ENCODE measurements around the gene FOXQ1. TPM values are rescaled to one million over a fixed set of nuclear protein-coding genes. Genes with fewer than 3 reads are reported as not detected.

Gene FOXQ1
- 7.5 TPM for total RNA-seq
- long read RNA-seq, transcript FOXQ1-201 (1 exons, 2,309 nt) = major isoform, 28 of 28 reads
- long read RNA-seq, partial matches to known transcripts = 0 of 28 reads
- long read RNA-seq, other reads (novel, unspliced or antisense) = 0 of 28 reads

- H3K36me3 ChIP-seq = no peaks in the 10 kb centered on the region
- intact Hi-C loops (cut with DNase I) = no loop called here
- peak within 1 kb of the TSS; percentile 80 for H3K27ac ChIP-seq
- DNase-seq (peak; percentile 91), ATAC-seq (peak; percentile 90 to 93)
- peak within 1 kb of the TSS; percentile 54 for H3K4me3 ChIP-seq
- peaks cover 37% of the 10 kb centered on the region for H3K4me1 ChIP-seq
- H3K9me3 ChIP-seq = no peaks in the 10 kb centered on the region
- H3K27me3 ChIP-seq (ENCODE audit: low read depth) = peaks cover 60% of the 10 kb centered on the region
- TF ChIP-seq, protein P1, sequence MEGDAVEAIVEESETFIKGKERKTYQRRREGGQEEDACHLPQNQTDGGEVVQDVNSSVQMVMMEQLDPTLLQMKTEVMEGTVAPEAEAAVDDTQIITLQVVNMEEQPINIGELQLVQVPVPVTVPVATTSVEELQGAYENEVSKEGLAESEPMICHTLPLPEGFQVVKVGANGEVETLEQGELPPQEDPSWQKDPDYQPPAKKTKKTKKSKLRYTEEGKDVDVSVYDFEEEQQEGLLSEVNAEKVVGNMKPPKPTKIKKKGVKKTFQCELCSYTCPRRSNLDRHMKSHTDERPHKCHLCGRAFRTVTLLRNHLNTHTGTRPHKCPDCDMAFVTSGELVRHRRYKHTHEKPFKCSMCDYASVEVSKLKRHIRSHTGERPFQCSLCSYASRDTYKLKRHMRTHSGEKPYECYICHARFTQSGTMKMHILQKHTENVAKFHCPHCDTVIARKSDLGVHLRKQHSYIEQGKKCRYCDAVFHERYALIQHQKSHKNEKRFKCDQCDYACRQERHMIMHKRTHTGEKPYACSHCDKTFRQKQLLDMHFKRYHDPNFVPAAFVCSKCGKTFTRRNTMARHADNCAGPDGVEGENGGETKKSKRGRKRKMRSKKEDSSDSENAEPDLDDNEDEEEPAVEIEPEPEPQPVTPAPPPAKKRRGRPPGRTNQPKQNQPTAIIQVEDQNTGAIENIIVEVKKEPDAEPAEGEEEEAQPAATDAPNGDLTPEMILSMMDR (IDR thresholded peaks at IDR 0.05) = peak; percentile 14
These were observed at the start of gene FOXQ1 for GRCh38 chr6:1311400-1312202. TSS of gene FOXQ1 (plus strand) at chr6:1312098. CDS start at chr6:1312705, 607 bp downstream.

- ATAC-seq (no peak), DNase-seq (no peak)
- H3K27me3 ChIP-seq (ENCODE audit: low read depth) = no peaks in the 10 kb centered on the region
- no peaks in the 10 kb centered on the region for H3K9me3 ChIP-seq
- H3K4me3 ChIP-seq = no peak overlapping the region
- no peaks in the 10 kb centered on the region for H3K36me3 ChIP-seq
- TF ChIP-seq, protein P1 (IDR thresholded peaks at IDR 0.05) = no peak
- H3K27ac ChIP-seq = no peak overlapping the region
- intact Hi-C loops (cut with DNase I) = no loop called here
- H3K4me1 ChIP-seq = no peaks in the 10 kb centered on the region
These were observed 49.2 kb upstream of the FOXQ1 start for GRCh38 chr6:1262704-1263038.

- peak; percentile 81 for ATAC-seq
- H3K36me3 ChIP-seq = no peaks in the 10 kb centered on the region
- intact Hi-C loops (cut with DNase I) = no loop called here
- no peak overlapping the region for H3K27ac ChIP-seq
- no peaks in the 10 kb centered on the region for H3K9me3 ChIP-seq
- H3K4me3 ChIP-seq = no peak overlapping the region
- no peaks in the 10 kb centered on the region for H3K27me3 ChIP-seq (ENCODE audit: low read depth)
- TF ChIP-seq, protein P1 (IDR thresholded peaks at IDR 0.05) = peak; percentile 37
- peak; percentile 61 for DNase-seq
- no peaks in the 10 kb centered on the region for H3K4me1 ChIP-seq
These were observed 48.7 kb upstream of the FOXQ1 start for GRCh38 chr6:1263039-1263849.

- Histone ChIP-seq H3K9me3 (no peaks in the 10 kb centered on the region), H3K4me3 (no peak overlapping the region), H3K27me3 (ENCODE audit: low read depth) (no peaks in the 10 kb centered on the region), H3K4me1 (no peaks in the 10 kb centered on the region), H3K27ac (no peak overlapping the region), H3K36me3 (no peaks in the 10 kb centered on the region)
- intact Hi-C loops (cut with DNase I) = no loop called here
- TF ChIP-seq, protein P1 (IDR thresholded peaks at IDR 0.05) = no peak
- DNase-seq (no peak), ATAC-seq (no peak)
These were observed 48.0 kb upstream of the FOXQ1 start for GRCh38 chr6:1263850-1264377.

- no peak for DNase-seq
- Histone ChIP-seq H3K27me3 (ENCODE audit: low read depth) (no peaks in the 10 kb centered on the region), H3K9me3 (no peaks in the 10 kb centered on the region), H3K4me1 (no peaks in the 10 kb centered on the region), H3K27ac (no peak overlapping the region), H3K4me3 (no peak overlapping the region), H3K36me3 (no peaks in the 10 kb centered on the region)
- no peak for ATAC-seq
- TF ChIP-seq, protein P1 (IDR thresholded peaks at IDR 0.05) = no peak
- intact Hi-C loops (cut with DNase I) = no loop called here
These were observed 47.1 kb upstream of the FOXQ1 start for GRCh38 chr6:1264619-1265445.

All from lower lobe of right lung (tissue), 2 donors.